ENCODE data around the gene ANKRD33B. TPM values are rescaled to one million over a fixed set of nuclear protein-coding genes. Genes with fewer than 3 reads are reported as not detected.

Gene ANKRD33B
- total RNA-seq, 1 experiment from 2014 or later, result 6.9 TPM

- no peak overlapping the region for H3K4me2 ChIP-seq (ENCODE audit: insufficient read depth, insufficient read length, low read length)
- TF ChIP-seq, protein P1, sequence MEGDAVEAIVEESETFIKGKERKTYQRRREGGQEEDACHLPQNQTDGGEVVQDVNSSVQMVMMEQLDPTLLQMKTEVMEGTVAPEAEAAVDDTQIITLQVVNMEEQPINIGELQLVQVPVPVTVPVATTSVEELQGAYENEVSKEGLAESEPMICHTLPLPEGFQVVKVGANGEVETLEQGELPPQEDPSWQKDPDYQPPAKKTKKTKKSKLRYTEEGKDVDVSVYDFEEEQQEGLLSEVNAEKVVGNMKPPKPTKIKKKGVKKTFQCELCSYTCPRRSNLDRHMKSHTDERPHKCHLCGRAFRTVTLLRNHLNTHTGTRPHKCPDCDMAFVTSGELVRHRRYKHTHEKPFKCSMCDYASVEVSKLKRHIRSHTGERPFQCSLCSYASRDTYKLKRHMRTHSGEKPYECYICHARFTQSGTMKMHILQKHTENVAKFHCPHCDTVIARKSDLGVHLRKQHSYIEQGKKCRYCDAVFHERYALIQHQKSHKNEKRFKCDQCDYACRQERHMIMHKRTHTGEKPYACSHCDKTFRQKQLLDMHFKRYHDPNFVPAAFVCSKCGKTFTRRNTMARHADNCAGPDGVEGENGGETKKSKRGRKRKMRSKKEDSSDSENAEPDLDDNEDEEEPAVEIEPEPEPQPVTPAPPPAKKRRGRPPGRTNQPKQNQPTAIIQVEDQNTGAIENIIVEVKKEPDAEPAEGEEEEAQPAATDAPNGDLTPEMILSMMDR (conservative IDR thresholded peaks at IDR 0.05), result no peak
- no peak overlapping the region for H3K27ac Mint-ChIP-seq
Measured at GRCh38 chr5:10539687-10539998, 24.2 kb upstream of the ANKRD33B start.

More at GRCh38 chr5:10539687-10539998, 24.2 kb upstream of the ANKRD33B start:
- Histone ChIP-seq H4K91ac (ENCODE audit: insufficient read length, low read depth, low read length) (no peak overlapping the region), H4K5ac (ENCODE audit: insufficient read length, low read depth, low read length) (no peak overlapping the region), H3K4ac (ENCODE audit: low read depth, low read length) (no peak overlapping the region), H2BK15ac (ENCODE audit: low read depth, low read length) (no peak overlapping the region), H3K14ac (ENCODE audit: insufficient read depth, low read length) (no peak overlapping the region), H4K8ac (replicated peaks; ENCODE audit: insufficient read length, low read depth, low read length) (no peak overlapping the region), H3K4me1 (ENCODE audit: insufficient read depth, low read length) (no peaks in the 10 kb centered on the region), H2BK12ac (ENCODE audit: insufficient read length, low read depth, low read length) (no peak overlapping the region), H3K23ac (ENCODE audit: insufficient read length, low read depth, low read length) (no peak overlapping the region), H3K27ac (ENCODE audit: insufficient read length, low read depth, low read length) (no peak overlapping the region), H3K23me2 (ENCODE audit: insufficient read length, low read depth, low read length, poor library complexity, severe bottlenecking) (no peaks in the 10 kb centered on the region), H3K18ac (ENCODE audit: insufficient read length, low read depth, low read length) (no peak overlapping the region), H2BK5ac (ENCODE audit: insufficient read length, low read length) (no peak overlapping the region), H4K20me1 (ENCODE audit: control insufficient read depth, insufficient read depth, insufficient read length) (no peaks in the 10 kb centered on the region), H2AFZ (ENCODE audit: low read length) (no peak overlapping the region), H3K79me1 (ENCODE audit: insufficient read depth, low read depth, low read length, poor library complexity, severe bottlenecking) (no peaks in the 10 kb centered on the region), H3K56ac (ENCODE audit: insufficient read length, low read depth, low read length) (no peak overlapping the region), H3K9ac (ENCODE audit: extremely low read depth, insufficient read length, low read length) (no peak overlapping the region), H3K9me3 (ENCODE audit: control insufficient read depth, low read depth, low read length) (no peaks in the 10 kb centered on the region), H2AK5ac (ENCODE audit: insufficient read length, low read length) (no peak overlapping the region), H2BK20ac (ENCODE audit: low read depth, low read length, poor library complexity, severe bottlenecking) (no peak overlapping the region), H3K79me2 (ENCODE audit: insufficient read depth, low read length) (no peaks in the 10 kb centered on the region), H2BK120ac (ENCODE audit: low read depth, low read length, poor library complexity, severe bottlenecking) (no peak overlapping the region), H3K27me3 (ENCODE audit: insufficient read depth, low read length) (no peaks in the 10 kb centered on the region), H3T11ph (ENCODE audit: low read length) (no peak overlapping the region)
- H3K4me1 Mint-ChIP-seq, result peaks cover 5 to 13% of the 10 kb centered on the region in 2 experiments
- peaks cover 26% of the 10 kb centered on the region for H3K27me3 Mint-ChIP-seq (ENCODE audit: low read depth)
- H3K9me3 Mint-ChIP-seq, result no peaks in the 10 kb centered on the region
- no CpG with 5 or more reads among the region's 3 CpGs for WGBS (ENCODE audit: extremely low coverage, insufficient read length, low lambda C conversion rate)
- H3K36me3 Mint-ChIP-seq (ENCODE audit: insufficient read depth in 1 of 3, low read depth in 3 of 3), result no peaks in the 10 kb centered on the region
- DNase-seq, result no peak
- no peak overlapping the region for H3K4me3 Mint-ChIP-seq
